GM18520 (cell line): ENCODE results near the gene PHACTR3.
"Not testable (repeated sequence)": the region's sequence is repeated elsewhere in the genome, so short reads cannot be mapped to it uniquely, and the experiment has no call there.

Experiments used
- ATAC-seq: cut with Tn5 transposase; IDR thresholded peaks from one replicate; pipeline ENCODE4 v1.9.1; 2021; ENCODE audit not compliant: unreplicated experiment

PHACTR3 gene

GRCh38 chr20:59837623-59838394 is 233.5 kb downstream of the PHACTR3 start:
- peak; percentile 60 for ATAC-seq

GRCh38 chr20:59839400-59839799 is 235.1 kb downstream of the PHACTR3 start:
- ATAC-seq: no peak

DNA sequence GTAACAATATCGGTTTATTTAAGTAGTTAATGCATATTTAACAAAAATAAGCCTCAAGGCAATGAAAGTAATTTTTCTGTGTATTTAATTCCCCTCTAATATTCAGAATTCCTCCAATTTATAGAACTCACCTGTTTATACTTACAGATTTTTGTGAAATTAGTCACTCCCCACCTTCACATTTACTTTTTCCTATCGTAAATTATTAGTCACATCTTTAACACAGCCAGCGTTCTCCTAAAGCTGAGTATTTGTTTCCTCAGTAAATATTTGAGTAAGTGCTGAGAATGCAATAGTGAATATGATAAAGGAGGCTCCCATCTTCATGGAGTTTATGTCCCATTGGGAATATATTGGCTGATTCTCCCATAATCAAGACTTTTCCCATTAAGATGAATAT is 241.1 kb downstream of the PHACTR3 start:
- no peak for ATAC-seq

DNA sequence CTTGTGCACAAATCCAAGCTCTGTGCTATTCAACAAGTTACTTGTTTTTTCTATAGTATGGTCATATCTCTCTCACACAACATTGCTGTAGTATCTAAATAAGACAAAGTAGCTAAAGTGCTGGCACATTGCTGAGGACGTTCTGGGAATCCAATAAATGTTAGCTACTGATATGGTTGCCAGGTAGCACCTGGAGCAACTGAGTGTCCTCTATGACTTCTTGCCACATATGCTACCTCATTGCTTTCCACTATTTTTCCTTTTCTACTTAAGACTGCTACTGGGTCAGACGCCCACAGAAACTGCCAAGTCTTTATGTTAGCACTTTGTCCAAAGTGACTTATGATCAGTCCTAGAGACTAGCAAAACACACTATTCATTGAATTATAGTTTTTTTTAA is 243.8 kb downstream of the PHACTR3 start:
- no peak for ATAC-seq

DNA sequence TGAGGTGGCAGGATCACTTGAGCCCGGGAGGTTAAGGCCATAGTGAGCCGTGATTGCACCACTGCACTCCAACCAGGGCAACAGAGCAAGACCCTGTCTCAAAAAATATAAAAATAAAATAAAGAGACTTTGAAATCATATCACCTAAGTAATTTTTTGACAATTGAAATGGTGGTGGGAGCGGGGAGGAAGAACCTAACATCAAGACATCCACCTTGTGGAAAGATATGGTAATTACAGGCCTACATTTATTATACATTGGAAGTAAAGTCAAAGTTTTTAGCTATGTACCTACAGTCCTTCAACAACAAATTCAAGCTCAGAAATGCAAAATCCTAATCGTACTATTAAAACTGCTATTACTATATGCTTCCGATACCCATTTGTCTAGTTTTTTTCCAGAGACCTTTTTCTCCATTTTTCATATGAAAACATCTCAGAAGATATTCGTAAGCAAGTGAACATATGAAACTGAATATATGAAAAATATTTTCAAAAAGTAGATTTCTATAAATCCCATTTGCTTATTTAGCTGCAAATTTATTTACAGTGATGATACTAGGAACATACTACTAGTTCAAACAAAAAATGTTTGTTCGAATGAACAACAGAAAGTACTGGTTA is 245.8 kb downstream of the PHACTR3 start:
- ATAC-seq: no peak

GRCh38 chr20:59856526-59856925 is 252.2 kb downstream of the PHACTR3 start:
- not testable (repeated sequence) for ATAC-seq

GRCh38 chr20:59856941-59857340 is 252.6 kb downstream of the PHACTR3 start:
- not testable (repeated sequence) for ATAC-seq

DNA sequence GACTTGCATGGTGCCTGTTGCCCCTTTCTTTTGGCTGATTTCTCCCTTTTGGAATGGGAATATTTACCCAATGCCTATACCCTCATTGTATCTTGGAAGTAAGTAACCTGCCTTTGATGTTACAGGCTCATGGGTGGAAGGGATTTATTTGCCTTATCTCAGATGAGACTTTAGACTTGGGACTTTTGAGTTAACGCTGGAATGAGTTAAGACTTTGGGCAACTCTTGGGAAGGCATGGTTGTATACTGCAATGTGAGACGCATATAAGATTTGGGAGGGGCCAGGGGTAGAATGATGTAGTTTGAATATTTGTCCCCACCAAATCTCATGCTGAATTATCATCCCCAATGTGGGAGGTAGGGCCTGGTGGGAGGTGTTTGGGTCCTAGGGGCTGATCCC is 253.6 kb downstream of the PHACTR3 start:
- no peak for ATAC-seq

- no peak for ATAC-seq
Observed at GRCh38 chr20:59858425-59858824, 254.1 kb downstream of the PHACTR3 start.

- no peak for ATAC-seq
Observed at GRCh38 chr20:59861401-59861800, 257.1 kb downstream of the PHACTR3 start.

DNA sequence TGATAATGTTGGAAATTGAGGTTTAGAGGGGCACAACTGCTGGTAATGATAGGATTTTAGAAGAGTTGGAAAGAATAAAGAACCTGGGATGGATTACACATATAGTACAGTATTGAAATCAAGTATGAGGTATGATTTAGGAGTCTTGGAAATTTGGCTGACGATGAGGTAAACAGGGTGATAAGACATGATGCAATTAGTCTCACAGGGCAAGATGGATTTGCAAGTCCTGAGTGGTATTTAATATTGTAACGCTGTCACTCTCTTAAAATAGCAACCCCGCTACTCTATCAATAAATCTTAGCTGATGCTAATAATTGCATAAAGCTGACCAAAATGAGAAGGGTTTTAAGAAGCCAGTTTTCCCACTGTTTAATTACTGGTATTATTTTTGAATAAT is 258.7 kb downstream of the PHACTR3 start:
- ATAC-seq: no peak

GRCh38 chr20:59864726-59865125 is 260.4 kb downstream of the PHACTR3 start:
- ATAC-seq: no peak

GRCh38 chr20:59866338-59866737 is 262.0 kb downstream of the PHACTR3 start:
- ATAC-seq: no peak

- ATAC-seq: no peak
Observed at GRCh38 chr20:59871096-59871495, 266.8 kb downstream of the PHACTR3 start.

DNA sequence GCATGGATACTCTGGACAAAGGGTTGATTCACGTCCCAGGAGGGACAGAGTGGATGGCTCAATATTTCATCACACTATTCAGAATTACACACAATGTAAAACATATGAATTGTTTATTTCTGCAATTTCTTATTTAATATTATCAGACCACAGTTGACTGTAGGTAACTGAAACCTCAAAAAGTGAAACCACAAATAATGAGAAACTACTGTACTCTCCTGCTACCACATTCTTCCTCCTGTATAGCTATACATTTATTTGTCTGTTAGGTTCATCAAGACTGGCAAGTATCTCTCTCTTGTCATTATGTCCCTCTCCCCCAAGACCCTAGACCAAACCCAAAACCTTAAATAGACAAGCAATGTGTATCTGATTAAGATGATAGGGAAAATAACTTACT is 269.1 kb downstream of the PHACTR3 start:
- ATAC-seq: no peak

DNA sequence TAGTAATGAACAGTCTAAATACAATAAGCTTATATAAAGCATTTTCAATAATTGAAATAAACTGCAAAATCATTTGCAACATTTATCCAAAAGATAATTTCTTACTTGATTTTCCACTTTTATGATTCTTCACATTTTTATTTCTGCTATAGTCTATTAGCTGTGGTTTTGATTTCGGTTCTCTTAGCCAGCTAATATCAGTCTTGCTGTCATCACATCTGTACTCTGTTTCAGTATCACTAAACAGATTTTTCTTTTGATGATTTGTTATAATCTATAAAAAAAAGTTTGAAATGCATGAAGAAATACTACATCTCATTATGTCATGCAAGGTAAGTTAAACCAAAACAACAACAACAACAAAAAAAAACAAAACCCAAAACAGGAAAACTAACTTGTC is 275.9 kb downstream of the PHACTR3 start:
- no peak for ATAC-seq

GRCh38 chr20:59884494-59884893 is 280.2 kb downstream of the PHACTR3 start:
- no peak for ATAC-seq

DNA sequence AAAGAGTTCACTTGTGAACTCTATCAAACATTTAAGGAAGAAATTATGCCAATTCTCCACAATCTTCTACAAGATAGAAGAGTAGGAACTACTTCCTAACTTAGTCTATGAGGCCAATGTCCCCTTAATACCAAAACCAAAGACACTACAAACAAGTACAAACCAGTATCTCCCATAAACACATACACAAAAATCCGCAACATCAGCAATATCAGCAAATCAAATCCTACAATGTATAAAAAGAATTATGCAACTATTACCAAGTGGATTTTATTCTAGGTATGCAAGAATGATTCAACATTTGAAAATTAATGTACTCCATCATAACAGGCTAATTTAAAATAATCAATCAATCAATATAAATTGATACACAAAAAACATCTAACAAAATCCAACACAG is 283.7 kb downstream of the PHACTR3 start:
- ATAC-seq: no peak

DNA sequence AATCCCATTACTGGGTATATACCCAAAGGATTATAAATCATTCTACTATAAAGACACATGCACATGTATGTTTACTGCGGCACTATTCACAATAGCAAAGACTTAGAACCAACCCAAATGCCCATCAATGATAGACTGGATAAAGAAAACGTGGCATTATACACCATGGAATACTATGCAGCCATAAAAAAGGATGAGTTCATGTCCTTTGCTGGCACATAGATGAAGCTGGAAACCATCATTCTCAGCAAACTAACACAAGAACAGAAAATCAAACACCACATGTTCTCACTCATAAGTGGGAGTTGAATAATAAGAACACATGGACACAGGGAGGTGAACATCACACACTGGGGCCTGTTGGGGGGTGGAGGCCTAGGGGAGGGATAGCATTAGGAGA is 285.7 kb downstream of the PHACTR3 start:
- not testable (repeated sequence) for ATAC-seq

GRCh38 chr20:59891581-59891980 is 287.2 kb downstream of the PHACTR3 start:
- ATAC-seq: no peak

- ATAC-seq: no peak
Observed at GRCh38 chr20:59895908-59896307, 291.6 kb downstream of the PHACTR3 start.
